GM10266 (cell line): Measurements from ENCODE around the gene ARHGAP32.
"Not testable (repeated sequence)": the region's sequence is repeated elsewhere in the genome, so short reads cannot be mapped to it uniquely, and the experiment has no call there.

Source experiments
- DNase-seq: peaks from one replicate; pipeline ENCODE4 v3.0.0; 2012; ENCODE audit errors: extremely low spot score
- CTCF ChIP-seq: IDR thresholded peaks from 2 replicates; pipeline ENCODE4 v1.5.1; 2012; ENCODE audit warnings: mild to moderate bottlenecking, low read depth; ENCODE audit not compliant: control insufficient read depth, insufficient read depth; ENCODE audit errors: missing control alignments

The ARHGAP32 gene

GRCh38 chr11:128920666-128921065 is 271.5 kb downstream of the ARHGAP32 start:
- no peak for DNase-seq
- TF ChIP-seq CTCF: no peak

GRCh38 chr11:128919635-128920034 is 272.5 kb downstream of the ARHGAP32 start:
- not testable (repeated sequence) for DNase-seq

DNA sequence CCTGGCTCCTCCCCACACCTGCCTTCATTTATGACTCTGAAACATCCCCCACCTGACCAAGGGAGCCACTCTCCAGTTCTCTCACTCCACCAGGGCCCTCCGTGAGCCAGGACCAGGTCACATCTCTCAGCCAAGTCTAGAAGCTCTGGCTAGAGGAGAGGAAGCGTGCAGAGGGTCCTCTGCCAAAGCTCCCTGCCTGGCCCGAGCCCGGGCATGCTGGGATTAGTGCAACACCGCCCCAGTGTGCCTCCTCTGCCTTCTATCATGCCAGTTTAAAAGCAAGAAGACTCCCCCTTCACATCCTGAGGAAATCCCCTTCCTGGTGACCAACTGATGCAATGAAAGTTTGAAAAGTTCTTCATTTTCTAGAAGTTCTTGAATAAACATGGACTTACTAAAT is 272.9 kb downstream of the ARHGAP32 start:
- DNase-seq: no peak
- no peak for TF ChIP-seq CTCF

DNA sequence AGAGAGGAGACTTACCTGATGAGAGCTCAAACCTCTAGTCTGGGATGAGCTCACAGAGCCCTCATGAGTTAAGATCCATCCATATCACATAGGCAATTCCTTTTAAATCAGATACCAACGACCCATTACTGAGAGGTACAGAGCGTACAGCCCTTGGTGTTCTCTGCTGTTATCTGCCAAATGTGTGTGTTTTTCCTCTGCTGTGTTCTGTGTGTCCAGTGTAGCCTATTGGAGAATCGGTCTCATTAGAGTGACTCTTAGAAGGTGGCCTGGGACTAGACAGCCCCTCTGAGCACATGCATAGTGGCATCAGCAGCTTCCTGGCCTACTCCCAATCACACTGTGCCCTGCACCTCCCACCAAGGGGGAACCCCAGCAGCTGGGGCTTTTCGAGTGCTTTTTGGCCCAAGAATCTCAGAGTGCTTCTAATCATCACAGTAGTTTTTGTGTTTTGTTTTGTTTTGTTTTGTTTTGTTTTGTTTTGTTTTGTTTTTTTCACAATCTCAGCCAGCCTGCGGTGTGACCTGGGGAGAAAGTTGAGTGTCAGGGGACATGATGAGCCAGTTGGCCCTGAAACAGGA is 274.9 kb downstream of the ARHGAP32 start:
- TF ChIP-seq CTCF: no peak
- DNase-seq: no peak

DNA sequence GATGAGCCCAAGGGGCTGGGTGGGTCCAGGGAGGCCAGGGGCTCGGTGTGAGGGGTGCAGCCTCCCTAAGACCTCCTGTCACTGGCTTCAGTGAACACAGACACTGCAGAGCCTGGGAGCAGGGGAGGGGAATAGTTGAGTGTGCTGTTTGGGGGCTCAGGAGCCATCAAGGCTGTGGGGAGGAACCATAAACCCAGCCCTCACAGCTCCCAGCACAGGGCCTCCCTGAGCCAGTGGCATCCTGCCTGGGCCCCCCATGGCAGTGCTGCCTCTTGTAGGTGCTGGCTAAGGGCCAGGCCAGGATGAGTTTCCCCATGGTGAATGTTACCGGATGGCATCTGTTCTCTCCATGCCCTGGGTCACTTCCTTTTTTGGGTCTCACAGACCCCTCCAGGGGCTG is 275.4 kb downstream of the ARHGAP32 start:
- no peak for TF ChIP-seq CTCF
- no peak for DNase-seq

DNA sequence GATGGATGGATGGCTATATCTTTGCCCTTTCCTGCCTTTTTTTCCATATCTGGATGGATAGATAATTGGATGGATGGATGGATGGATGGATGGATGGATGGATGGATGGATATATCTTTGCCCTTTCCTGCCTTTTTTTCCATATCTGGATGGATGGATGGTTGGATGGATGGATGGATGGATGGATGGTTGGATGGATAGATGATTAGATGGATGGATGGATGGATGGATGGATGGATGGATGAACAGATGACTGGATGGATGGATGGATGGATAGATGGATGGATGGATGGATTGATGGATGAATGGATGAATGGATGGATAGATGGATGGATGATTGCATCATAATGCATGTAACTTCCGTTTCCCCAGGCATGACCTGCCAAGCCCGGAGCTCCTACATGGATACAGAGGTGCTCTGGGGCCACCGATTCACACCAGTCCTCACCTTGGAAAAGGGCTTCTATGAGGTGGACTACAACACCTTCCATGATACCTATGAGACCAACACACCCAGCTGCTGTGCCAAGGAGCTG is 276.0 kb downstream of the ARHGAP32 start:
- no peak for TF ChIP-seq CTCF
- DNase-seq: no peak

DNA sequence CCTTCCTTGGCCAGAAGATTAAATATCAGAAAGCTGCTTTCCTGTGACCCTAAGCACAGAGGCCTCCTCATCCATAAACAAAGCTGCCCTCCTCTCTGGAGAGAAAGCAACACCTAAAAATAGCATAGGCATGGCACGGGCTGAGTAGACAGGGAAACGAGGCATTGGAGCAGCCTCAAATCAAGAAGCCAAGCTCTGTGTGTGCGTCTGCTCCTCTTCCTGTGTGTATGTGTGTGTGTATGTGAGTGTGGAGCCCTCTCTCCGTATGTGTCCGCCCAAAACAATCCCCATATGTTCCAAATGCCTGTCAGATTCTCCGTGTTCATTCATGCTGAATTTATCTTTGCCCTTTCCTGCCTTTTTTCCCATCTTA is 277.0 kb downstream of the ARHGAP32 start:
- TF ChIP-seq CTCF: no peak
- DNase-seq: no peak
